NCI-H187 treated with DMSO at 0.1 percent for 48 hours (cell line): ENCODE results near the gene ST6GALNAC3.

Experiments used
- DNase-seq: peaks from one replicate; lab custom pipeline; 2025; lab: John Stamatoyannopoulos, UW

ST6GALNAC3 gene

DNA sequence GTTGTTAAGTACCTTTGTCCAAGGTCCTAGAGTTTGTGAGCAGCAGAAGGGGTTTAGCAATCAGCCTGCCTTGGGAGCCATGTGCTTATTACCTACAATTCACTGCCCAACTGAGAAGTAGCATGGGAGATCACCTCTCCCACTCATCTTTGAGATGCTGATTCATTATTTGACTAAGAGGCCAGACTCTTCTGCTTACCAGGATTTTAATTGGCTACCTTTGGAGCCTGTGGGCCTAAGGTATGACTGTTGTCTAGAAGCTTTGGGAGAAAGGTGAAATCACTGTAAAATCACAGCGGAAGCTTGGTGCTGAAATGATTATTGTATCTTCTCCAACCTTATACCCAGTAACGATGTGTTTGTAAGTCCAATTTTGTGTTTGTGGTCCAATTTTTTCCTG is 213.4 kb downstream of the ST6GALNAC3 start:
- no peak for DNase-seq

DNA sequence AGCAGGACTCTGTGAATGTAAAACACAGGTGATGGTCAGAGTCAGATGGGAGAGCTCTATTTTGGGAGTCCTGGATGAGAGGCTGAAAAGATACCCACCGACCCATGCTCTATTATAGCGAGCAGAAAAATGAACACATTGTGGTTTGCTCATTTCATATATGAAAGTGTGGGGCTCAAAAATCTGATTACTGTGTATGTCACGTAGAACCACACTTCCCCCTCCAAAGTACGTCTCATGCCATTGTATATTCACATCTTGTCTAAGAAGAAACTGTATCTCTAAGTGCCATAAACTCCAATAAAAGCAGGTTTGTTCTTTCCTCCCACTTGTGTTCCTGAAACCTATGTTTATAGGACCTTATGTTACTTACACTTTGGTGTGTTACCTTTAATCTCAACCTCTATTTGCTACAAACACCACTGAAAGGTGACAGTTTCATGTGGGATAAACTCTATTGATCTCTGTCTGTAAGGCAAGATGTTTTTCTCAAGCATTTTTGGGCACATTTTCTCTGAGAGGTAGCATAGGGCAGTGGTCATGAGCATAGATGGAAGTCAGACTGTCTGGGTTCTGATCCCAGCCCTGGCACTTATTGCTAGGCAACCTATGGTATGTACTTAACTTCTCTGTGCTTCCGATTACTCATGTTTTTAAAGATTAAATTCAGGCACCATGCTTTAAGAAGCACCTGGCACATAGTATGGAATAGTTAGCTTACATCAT is 214.4 kb downstream of the ST6GALNAC3 start:
- no peak for DNase-seq

DNA sequence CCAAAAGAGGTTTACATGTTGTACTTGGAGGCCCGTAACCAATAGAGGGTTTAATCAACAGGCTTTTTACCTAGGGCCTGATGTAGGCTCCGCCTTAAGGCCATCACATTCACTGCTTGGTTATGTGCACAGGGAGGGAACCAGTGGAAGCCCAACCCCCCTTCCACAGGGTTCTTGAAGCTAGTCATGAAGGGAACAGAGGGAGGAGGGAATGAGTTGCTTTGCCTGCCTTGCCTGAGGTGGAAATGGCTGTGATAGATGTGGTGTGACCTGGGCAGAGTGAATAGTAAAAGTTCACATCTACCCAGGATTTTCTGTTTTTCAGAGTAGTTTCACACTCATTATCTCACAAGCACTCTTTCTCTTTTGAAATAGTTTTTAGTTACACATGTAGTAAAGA is 215.1 kb downstream of the ST6GALNAC3 start:
- no peak for DNase-seq

DNA sequence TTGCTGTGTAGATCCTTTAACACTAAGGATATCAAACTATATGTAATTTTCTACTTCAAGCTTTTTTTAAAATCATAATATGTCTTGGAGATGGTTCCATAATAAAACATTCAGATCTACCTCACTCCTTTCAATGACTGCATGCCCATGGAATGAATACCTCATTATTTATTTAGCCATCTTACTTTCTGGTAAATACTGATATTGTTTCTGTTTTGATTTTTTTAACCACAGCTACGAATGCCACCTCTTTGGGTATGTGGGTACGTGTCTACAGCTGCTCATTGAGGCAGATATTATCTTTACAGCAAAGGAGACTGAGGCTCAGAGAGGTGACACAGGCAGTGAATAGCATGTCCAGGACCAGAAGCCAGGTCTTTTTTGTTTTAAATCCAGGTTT is 215.7 kb downstream of the ST6GALNAC3 start:
- DNase-seq, result no peak

DNA sequence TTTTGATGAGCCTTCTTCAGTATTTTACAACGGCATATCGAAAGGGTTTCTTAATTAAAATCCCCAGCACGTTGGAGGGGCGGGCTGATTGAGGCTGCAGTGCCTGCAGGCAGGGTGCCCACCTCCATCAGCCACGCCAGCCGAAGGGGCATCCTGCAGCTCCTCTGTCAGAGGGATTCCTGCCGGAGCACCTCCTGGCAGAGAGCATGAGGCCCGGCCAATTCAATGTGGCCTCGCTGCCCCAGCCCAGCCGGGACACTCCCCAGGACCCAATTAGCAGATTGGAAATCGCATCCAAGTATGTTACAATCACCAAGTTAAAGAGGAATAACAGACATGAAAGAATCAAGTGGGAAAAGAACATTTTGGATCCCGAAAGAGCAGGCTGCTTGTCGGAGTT is 216.6 kb downstream of the ST6GALNAC3 start:
- no peak for DNase-seq

DNA sequence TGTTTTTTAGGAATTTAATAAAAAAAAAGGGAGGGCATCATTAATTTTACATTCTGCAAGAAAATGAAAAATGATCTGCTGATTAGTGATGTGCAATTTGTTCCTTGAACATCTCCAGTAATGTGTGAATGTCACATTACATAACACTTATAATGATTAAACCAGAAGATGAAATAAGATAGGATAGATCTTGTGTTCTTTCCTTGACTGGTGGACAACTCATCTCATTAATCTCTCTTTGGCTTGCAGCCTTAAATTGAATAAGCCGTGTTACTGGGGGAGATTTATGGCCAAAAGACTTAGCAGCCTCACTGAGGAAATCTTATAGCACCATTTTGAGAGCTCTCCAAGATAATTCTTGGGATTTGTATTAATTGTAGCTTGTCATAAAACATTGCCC is 217.2 kb downstream of the ST6GALNAC3 start:
- DNase-seq, result no peak

DNA sequence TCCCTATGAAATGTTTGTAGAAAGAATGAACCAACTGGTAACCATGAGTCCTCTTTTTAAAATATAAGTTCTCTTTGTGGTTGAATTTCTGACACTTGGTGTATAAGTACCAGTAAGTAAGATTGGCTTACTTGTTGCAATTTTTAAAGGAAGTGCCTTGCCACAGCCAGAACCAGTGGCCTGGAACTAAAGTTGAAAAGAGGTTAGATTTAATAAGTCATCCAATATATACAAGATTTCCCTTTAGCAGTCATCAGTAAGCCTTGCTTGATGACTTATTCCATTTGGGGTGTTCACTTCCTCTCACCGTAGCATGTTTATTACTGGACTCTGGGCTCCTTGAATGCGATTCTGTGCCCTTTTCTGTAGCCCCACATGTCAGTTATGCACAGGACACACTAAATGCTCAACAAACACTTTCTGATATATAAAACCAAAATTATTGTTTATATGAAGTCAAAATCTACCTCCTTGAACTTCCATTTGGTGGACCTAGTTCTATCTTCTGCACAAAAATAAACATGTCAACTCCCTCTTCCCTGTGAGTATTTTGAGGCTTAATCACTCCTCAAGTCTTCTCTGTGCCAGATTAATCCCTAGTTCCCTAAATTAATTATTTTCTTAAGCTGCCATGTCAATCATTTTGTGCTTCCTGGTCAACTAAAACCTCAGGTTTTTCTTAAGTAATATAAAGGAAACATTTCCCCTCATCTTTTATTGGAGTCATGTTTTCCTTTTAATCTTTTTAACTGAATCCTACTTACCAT is 218.1 kb downstream of the ST6GALNAC3 start:
- DNase-seq, result no peak

DNA sequence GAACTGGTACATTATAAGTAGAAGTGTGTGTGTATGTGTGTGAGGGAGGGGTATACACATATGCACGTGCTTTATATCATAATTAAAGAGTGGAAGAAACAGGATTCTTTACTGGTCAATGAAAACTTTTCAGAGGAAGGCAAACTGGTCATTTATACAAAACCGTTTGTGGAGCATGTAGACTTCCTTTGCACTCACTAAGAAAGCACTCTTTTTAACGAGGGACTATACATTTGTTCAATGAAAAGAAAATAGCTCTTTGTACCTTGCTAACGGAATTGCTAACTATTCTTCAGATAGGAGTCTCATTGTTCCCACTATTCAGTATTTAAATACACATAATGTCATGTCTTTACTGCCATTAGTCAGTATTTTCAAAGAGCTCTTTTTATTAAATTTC is 219.3 kb downstream of the ST6GALNAC3 start:
- no peak for DNase-seq

DNA sequence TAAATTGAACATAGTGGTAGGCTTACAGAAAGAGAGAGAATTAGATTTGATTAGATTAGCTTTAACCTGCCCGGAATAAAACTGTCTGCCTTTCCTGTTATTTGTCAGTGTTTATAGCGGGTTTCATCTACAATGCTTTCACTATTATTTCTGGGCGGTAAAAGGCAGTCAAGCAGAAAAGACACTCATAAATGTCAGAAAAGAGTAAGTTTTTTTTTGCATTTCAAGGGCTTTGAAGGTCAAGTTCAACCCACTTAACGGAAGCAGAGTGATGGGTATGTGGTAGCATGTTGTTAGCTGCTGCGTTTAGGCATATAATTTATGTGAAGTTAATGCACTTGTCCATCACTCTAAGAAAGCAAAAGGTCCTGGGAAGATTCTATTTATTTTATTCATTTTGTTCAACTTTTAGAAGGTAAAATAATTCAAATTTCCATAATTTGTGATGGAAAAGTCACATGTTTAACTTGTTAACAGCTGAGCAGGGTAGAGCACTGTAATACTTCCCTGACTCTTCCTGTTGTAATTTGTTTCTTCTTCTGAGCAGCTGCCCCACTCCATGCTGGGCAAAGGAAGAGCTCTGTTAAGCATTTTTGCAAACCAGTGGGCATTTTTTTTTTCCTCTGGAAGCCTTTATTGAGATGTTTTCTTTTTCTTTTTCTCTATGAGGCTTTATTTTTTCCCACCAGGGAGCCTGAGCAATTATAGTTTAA is 220.1 kb downstream of the ST6GALNAC3 start:
- no peak for DNase-seq

DNA sequence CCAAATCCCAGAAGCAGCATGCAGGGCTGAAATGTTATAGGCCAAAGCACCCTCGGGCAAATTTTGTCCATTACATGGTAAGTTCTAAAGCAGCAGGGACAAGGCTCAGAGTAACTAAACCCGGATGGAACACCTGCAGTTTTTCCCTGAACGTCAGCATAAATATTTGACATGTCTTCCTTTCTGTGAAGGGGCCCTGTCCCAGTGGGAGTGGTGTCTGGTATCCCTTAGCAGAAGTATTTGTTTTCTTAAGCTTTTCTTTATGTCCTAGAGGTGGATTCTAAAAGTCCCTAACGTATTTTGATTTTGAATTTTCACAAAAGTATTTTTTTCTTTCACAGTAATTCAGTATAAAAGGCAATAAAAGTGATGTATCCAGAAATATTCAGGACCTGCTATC is 223.9 kb downstream of the ST6GALNAC3 start:
- DNase-seq, result no peak

DNA sequence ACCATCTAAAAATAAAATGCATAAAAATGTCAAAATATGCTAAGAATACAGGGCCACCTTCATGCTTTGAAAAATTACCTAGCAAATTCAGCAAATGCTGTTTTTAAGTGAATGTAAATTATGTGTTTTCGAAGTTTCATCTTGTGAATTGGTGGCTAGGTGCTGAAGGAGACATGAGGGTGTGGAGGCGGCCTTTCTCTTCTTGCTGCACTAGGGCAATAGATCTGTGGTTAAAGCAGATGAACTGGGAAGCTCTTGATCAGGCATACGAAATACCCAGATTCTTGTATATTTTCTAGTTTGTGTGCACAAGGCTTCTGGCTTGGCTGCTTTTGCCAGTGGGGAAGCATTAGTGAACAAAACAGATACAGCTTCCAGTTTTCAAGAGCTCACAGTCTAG is 224.5 kb downstream of the ST6GALNAC3 start:
- DNase-seq, result no peak

DNA sequence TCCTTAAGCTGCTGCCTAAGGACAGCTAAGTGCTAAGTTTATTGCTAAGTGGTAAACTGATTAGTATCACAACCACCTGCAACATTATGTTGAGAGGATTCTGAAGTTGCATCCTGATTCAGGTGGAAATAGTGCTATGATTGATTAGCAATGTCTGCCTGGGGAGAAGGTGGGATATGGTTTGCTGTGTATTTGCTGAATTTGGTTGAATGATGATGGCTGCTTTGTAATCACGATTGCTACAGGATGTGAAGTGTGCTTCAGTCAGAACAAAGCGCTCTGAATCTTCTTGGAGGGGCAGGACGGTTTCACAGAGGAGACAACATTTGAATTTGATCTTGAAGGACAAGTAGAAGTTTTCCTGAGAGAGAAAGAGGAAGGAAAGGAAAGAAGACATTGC is 226.0 kb downstream of the ST6GALNAC3 start:
- no peak for DNase-seq

DNA sequence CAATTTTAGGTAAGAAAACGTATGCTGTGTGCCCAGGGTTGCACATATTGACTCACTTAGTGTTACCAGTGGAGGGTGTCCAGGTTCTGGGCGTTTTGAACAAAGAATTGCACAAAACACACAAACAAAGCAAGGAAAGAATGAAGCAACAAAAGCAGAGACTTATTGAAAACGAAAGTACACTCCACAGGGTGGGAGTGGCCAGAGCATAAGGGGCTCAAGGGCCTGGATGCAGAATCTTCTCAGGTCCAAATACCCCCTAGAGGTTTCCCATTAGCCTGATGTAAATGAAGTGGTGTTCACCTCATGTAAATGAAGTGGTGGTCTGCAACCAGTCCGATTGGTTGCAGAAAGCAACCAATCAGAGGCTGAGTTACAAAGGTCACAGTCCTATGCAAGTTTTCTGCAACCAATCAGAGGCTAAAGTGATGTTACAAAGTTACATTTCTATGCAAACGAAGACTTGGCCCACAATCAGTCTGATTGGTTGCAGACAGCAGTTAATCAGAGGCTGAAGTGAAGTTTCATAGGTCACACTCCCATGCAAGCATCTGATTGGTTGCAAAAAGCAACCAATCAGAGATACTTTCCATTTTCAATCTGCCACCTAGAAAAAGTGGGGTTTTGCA is 228.3 kb downstream of the ST6GALNAC3 start:
- no peak for DNase-seq

DNA sequence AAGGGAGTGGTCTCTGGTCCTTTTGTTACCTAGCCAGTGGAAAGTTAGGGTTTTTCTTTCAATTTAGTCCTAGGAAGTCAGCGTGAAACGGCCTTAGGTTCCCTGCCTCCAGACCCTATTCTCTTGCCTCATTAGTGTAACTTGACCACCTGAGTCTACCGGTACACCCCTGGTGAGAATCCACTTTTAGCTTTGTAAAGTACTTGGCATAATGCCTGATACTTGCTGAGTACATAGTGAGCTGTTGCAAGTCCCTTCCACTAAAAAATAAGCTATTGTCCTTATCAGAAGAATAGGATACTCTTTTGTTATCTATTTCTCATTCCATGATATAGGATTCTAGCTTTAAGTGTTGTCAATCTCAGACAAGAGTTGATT is 228.8 kb downstream of the ST6GALNAC3 start:
- no peak for DNase-seq

DNA sequence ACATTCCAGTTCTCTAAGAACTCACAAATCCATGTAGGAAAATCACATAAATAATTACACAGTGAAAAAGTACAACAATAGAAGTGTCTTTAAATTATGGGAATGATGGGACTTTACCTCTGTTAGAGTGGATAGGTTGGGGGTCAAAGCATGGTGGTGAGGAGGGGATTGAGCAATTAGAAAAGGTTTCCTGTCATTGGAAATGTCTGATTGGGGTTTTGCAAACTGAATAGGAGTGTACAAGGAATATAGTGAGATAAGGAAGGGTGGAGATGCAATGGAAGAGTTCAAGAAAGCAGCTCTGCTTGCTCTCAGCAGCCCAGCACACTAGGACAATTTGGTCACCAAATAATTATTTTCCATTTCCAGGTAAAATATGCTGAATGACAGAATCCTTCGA is 238.8 kb downstream of the ST6GALNAC3 start:
- no peak for DNase-seq

DNA sequence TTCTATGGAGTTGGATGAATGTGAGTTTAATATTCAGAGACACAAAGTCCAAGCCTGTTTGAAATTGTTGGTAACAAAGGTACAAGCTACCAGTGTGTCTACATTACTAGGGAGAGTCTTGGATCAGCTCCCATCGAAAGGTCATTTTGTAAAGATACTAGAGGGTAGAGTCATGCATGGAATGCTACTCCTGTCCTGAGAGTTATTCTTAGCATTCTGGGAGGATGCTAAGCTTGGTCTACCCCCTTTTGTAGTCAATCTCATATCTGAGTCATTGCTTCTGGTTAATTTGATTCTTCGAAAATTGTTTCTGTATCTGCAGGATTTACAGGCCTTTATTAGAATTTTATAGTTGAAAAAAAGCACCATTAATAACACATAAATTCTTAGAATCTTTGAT is 240.2 kb downstream of the ST6GALNAC3 start:
- DNase-seq, result no peak

DNA sequence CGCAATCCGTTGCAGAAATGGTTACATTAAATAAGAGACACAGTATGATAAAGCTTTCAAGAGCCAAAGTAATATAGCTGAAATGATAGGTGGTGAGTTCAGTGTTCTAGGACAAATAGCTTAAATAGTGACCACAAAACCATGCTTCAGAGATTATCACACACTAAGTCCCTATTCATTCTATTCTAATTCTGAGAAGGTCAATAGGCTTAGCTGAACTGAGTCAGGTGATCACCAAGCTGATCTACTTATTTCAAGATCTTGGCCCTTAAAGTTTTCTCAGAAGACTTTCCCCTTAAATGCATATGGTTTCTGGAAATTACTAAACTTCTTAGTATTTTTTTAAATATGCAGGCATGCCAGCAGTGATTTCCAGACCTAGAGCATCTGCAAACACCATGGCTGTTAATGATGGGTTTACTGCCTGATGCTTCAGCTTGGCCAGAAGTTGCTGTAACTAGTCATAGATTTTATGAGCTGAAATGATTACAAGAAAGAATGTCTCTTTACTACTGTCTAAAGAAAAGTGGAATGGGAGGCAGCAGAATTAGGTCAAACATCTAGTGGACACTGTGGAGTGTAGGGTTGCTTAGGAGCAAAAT is 242.9 kb downstream of the ST6GALNAC3 start:
- DNase-seq, result no peak

DNA sequence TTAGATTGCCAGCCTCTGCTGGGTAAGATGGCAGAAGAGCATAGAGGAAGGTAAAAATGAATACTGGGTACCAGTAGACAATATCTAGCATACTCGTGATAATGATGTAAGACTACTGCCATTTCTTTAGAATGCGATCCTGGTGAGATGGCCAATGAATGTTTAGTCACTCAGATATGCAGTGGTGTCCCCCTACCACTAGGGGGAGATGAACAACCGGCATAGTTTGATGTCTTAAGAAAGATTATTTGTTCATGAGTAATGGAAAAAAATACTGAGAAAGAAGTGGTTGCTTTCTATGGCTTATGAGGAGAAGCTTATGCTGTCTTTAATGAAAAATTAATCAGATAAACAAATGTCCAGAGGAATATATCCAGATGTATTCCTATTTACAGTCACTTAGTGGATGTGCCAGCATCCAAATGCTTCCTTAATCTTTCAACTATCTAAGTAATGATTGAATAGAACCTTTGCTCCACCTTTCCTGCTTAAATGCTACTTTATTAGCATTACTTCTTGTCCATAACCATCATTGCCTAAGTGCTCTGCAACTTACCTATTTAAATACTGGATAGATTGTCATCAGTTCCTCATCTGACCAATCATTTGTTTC is 256.6 kb downstream of the ST6GALNAC3 start:
- DNase-seq, result no peak

DNA sequence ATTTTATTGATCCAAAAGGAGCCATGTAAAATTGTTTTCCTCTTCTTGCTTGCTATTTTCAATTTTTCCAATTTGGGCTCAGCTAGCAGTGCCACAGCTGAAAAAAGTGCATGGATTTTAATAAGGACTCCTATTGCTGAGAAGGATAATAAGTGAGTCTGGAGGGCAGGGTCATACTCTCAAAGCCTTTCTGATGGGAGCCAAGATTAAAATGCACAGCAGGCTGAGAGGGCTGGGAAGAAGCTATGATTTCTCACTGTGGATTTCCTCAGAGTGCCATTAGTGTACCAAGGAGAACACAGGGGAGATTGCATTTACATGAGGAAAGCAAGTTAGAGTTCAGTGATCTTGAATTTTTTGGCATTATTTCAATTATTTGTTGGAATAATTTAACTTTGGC is 261.3 kb downstream of the ST6GALNAC3 start:
- no peak for DNase-seq

DNA sequence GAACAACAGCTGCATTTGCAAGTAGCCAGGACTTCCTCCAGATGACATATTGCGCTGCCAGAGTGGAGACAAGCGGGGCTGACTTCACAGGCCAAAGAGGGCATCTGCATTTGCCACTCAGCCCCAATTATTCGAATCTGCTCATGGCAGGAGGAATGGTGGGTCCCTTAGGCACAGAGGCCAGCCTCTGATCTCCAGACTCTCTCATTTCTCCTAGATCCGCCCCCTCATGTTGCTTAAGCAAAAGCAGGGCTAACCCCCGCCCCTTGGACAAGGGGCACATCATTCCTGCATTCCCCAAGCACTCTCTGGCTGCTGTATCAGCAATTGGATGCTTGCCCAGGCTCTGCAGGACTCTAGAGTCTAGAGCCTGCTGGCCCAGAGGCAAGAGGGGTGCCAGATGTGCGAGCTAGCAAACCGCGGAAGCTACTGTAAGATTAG is 262.4 kb downstream of the ST6GALNAC3 start:
- no peak for DNase-seq

DNA sequence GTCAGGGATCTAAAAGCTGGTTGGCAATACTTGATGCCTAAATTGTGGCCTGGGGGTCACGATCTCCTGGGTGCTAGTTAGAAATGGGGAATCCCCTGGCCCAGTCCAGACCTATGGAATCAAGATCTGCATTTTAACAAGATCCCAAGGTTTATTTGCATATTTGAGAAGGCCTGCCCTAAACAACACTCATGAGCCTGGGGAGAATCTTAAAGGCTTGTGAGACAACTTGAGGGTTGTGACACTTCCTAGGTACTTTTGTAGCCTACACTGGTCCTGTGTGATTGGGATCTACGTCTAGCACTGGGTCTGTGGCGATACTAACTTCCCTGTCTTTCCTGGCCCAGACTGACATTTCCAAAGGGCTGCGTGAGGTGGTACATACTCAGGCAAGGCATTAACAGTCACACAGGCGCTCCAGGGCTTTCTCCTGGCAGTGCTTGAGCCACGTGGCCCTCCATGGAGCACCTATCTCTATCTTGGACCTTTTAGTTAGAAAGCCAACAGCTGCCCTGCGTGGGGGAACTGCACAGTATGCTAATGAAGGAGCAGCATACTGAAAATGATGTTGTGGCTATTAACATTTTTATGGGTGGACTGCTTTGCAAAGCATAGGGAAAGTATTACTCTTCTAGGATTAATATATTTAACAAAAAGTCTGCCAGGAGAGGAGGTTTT is 263.1 kb downstream of the ST6GALNAC3 start:
- no peak for DNase-seq
